Astrocyte (in vitro differentiated cells and primary cell): ENCODE data around the gene CCAR1. TPM values are rescaled to one million over a fixed set of nuclear protein-coding genes. Genes with fewer than 3 reads are reported as not detected.

Experiments
- DNase-seq: peaks from one replicate; pipeline ENCODE4 v3.0.0-alpha.2; 2010; ENCODE audit warnings: low read depth
- FAIRE-seq: peaks from 2 replicates; lab custom pipeline; 2011; peaks lifted over from hg19 to GRCh38; lab: Jason Lieb, UNC
- H2AFZ ChIP-seq: 2 replicates; pipeline ENCODE4 v1.6.0; 2012; ENCODE audit warnings: low read depth, low read length, inconsistent platforms
- H3K27ac ChIP-seq: 2 replicates; pipeline ENCODE4 v1.5.1; 2011; ENCODE audit warnings: low read depth, low read length, inconsistent platforms
- H3K27me3 ChIP-seq: 2 replicates; pipeline ENCODE4 v1.6.0; 2011; ENCODE audit warnings: low read length, inconsistent platforms; ENCODE audit not compliant: insufficient read depth
- H3K36me3 ChIP-seq: 2 replicates; pipeline ENCODE4 v1.5.1; 2011; ENCODE audit warnings: low read length, inconsistent platforms; ENCODE audit not compliant: insufficient read depth
- H3K4me1 ChIP-seq: 2 replicates; pipeline ENCODE4 v1.5.1; 2011; ENCODE audit warnings: low read length, inconsistent platforms; ENCODE audit not compliant: insufficient read depth
- H3K4me2 ChIP-seq: 2 replicates; pipeline ENCODE4 v1.6.0; 2012; ENCODE audit warnings: low read length, inconsistent platforms
- H3K4me3 ChIP-seq: 2 replicates; pipeline ENCODE4 v1.5.1; 2011; ENCODE audit warnings: low read depth, mild to moderate bottlenecking, low read length, inconsistent platforms; ENCODE audit not compliant: insufficient read depth
- H3K79me2 ChIP-seq: 2 replicates; pipeline ENCODE4 v1.6.0; 2012; ENCODE audit warnings: mild to moderate bottlenecking, low read length, inconsistent platforms; ENCODE audit not compliant: insufficient read depth
- H3K9ac ChIP-seq: 2 replicates; pipeline ENCODE4 v1.6.0; 2012; ENCODE audit warnings: mild to moderate bottlenecking, low read length, inconsistent platforms
- H3K9me3 ChIP-seq: 2 replicates; pipeline ENCODE4 v1.5.1; 2012; ENCODE audit warnings: low read depth, mild to moderate bottlenecking, low read length, inconsistent platforms; ENCODE audit not compliant: insufficient read depth
- H4K20me1 ChIP-seq: 2 replicates; pipeline ENCODE4 v1.6.0; 2012; ENCODE audit warnings: low read length, inconsistent platforms; ENCODE audit not compliant: insufficient read depth
- H3K27ac Mint-ChIP-seq: one replicate; pipeline ENCODE4 v1.8.0; 2021; ENCODE audit warnings: mild to moderate bottlenecking, mixed read lengths; ENCODE audit not compliant: unreplicated experiment
- H3K27me3 Mint-ChIP-seq: one replicate; pipeline ENCODE4 v1.8.0; 2021; ENCODE audit warnings: low read depth, mixed read lengths; ENCODE audit not compliant: unreplicated experiment
- H3K36me3 Mint-ChIP-seq: one replicate; pipeline ENCODE4 v1.8.0; 2021; ENCODE audit warnings: low read depth, mixed read lengths; ENCODE audit not compliant: unreplicated experiment
- H3K4me1 Mint-ChIP-seq: one replicate; pipeline ENCODE4 v1.8.0; 2021; ENCODE audit warnings: low read depth, mixed read lengths; ENCODE audit not compliant: unreplicated experiment
- H3K4me3 Mint-ChIP-seq: one replicate; pipeline ENCODE4 v1.8.0; 2021; ENCODE audit warnings: mild to moderate bottlenecking, moderate library complexity, mixed read lengths; ENCODE audit not compliant: unreplicated experiment
- H3K9me3 Mint-ChIP-seq: one replicate; pipeline ENCODE4 v1.8.0; 2021; ENCODE audit warnings: mild to moderate bottlenecking, mixed read lengths; ENCODE audit not compliant: unreplicated experiment
- EZH2 ChIP-seq: IDR thresholded peaks from 2 replicates; pipeline ENCODE4 v1.6.1; 2012; ENCODE audit warnings: mild to moderate bottlenecking, low read length, inconsistent platforms; ENCODE audit not compliant: insufficient read depth
- total RNA-seq: library from RNA; stranded (reverse); gene quantifications from 2 replicates; pipeline ENCODE4 v1.2.1, GENCODE V29; 2021
- TF ChIP-seq, protein P1 (sequence below): IDR thresholded peaks from 2 replicates; pipeline ENCODE4 v1.5.1; 2011; ENCODE audit warnings: low read depth, mild to moderate bottlenecking, inconsistent platforms, low read length, moderate library complexity; ENCODE audit not compliant: insufficient read depth

CCAR1 gene
- total RNA-seq, 1 donor from 2014 or later = 72.8 TPM

- H3K4me3 ChIP-seq = peak overlapping the region; percentile 84
- FAIRE-seq (no peak), DNase-seq (no peak)
- H3K4me1 Mint-ChIP-seq = peaks cover 3% of the 10 kb centered on the region
- peaks cover 5% of the 10 kb centered on the region for H3K36me3 Mint-ChIP-seq
- H3K79me2 ChIP-seq = peaks cover 55% of the 10 kb centered on the region
- peaks cover 3% of the 10 kb centered on the region for H4K20me1 ChIP-seq
- H3K27ac ChIP-seq = peak overlapping the region; percentile 84
- H3K9me3 Mint-ChIP-seq = no peaks in the 10 kb centered on the region
- peak overlapping the region; percentile 87 for H3K27ac Mint-ChIP-seq
- H3K9me3 ChIP-seq = no peaks in the 10 kb centered on the region
- H2AFZ ChIP-seq = peak overlapping the region; percentile 78
- peak overlapping the region; percentile 97 for H3K9ac ChIP-seq
- peak overlapping the region; percentile 96 for H3K4me3 Mint-ChIP-seq
- H3K4me1 ChIP-seq = no peaks in the 10 kb centered on the region
- peaks cover 5% of the 10 kb centered on the region for H3K36me3 ChIP-seq
- peak overlapping the region; percentile 92 for H3K4me2 ChIP-seq
- TF ChIP-seq, protein P1, sequence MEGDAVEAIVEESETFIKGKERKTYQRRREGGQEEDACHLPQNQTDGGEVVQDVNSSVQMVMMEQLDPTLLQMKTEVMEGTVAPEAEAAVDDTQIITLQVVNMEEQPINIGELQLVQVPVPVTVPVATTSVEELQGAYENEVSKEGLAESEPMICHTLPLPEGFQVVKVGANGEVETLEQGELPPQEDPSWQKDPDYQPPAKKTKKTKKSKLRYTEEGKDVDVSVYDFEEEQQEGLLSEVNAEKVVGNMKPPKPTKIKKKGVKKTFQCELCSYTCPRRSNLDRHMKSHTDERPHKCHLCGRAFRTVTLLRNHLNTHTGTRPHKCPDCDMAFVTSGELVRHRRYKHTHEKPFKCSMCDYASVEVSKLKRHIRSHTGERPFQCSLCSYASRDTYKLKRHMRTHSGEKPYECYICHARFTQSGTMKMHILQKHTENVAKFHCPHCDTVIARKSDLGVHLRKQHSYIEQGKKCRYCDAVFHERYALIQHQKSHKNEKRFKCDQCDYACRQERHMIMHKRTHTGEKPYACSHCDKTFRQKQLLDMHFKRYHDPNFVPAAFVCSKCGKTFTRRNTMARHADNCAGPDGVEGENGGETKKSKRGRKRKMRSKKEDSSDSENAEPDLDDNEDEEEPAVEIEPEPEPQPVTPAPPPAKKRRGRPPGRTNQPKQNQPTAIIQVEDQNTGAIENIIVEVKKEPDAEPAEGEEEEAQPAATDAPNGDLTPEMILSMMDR = no peak
- TF ChIP-seq EZH2 = no peak
- H3K27me3 ChIP-seq = no peaks in the 10 kb centered on the region
- H3K27me3 Mint-ChIP-seq = no peaks in the 10 kb centered on the region
Observed at GRCh38 chr10:68721673-68722335, 765 bp downstream of the CCAR1 start.

DNA sequence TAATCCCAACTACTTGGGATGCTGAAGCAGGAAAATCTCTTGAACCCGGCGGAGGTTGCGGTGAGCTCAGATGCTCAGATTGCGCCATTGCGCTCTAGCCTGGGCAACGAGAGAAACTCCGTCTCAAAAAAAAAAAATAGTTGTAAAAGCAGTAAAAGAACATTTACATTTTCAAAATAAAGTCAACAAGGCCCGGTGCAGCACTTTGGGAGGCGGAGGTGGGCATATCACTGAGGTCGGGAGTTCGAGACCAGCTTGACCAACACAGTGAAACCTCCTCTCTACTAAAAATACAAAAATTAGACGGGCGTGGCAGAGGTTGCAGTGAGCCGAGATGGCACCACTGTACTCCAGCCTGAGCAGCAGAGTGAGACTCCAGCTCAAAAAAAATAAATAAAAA lies 4.0 kb downstream of the CCAR1 start:
- no peak overlapping the region for H3K4me2 ChIP-seq
- no peak for TF ChIP-seq EZH2
- TF ChIP-seq, protein P1 = no peak
- H3K9ac ChIP-seq = no peak overlapping the region
- no peak overlapping the region for H2AFZ ChIP-seq
- Mint-ChIP-seq H3K27ac (no peak overlapping the region), H3K9me3 (no peaks in the 10 kb centered on the region), H3K4me1 (peaks cover 4% of the 10 kb centered on the region), H3K36me3 (peaks cover 9% of the 10 kb centered on the region), H3K27me3 (no peaks in the 10 kb centered on the region), H3K4me3 (peak overlapping the region; percentile 74)
- no peak overlapping the region for H3K27ac ChIP-seq
- H4K20me1 ChIP-seq = peaks cover 10% of the 10 kb centered on the region
- FAIRE-seq = no peak
- no peaks in the 10 kb centered on the region for H3K27me3 ChIP-seq
- DNase-seq = no peak
- peaks cover 11% of the 10 kb centered on the region for H3K36me3 ChIP-seq
- no peaks in the 10 kb centered on the region for H3K4me1 ChIP-seq
- H3K79me2 ChIP-seq = peaks cover 85% of the 10 kb centered on the region
- no peak overlapping the region for H3K4me3 ChIP-seq
- no peaks in the 10 kb centered on the region for H3K9me3 ChIP-seq

GRCh38 chr10:68727146-68727545 lies 6.1 kb downstream of the CCAR1 start:
- Mint-ChIP-seq H3K27ac (peak overlapping the region; percentile 47), H3K4me1 (peaks cover 4% of the 10 kb centered on the region), H3K9me3 (no peaks in the 10 kb centered on the region), H3K4me3 (no peak overlapping the region), H3K36me3 (peaks cover 12% of the 10 kb centered on the region), H3K27me3 (no peaks in the 10 kb centered on the region)
- peaks cover 14% of the 10 kb centered on the region for H3K36me3 ChIP-seq
- H3K27ac ChIP-seq = no peak overlapping the region
- no peaks in the 10 kb centered on the region for H3K27me3 ChIP-seq
- H3K9ac ChIP-seq = no peak overlapping the region
- TF ChIP-seq, protein P1 = no peak
- no peak for TF ChIP-seq EZH2
- peaks cover 91% of the 10 kb centered on the region for H3K79me2 ChIP-seq
- H3K4me3 ChIP-seq = no peak overlapping the region
- H3K4me1 ChIP-seq = no peaks in the 10 kb centered on the region
- no peak overlapping the region for H2AFZ ChIP-seq
- no peak overlapping the region for H3K4me2 ChIP-seq
- DNase-seq (no peak), FAIRE-seq (no peak)
- no peaks in the 10 kb centered on the region for H3K9me3 ChIP-seq
- peaks cover 22% of the 10 kb centered on the region for H4K20me1 ChIP-seq
